ENCODE measurements around the gene PDIA6.
A peak's percentile ranks its signal among the peaks of the same experiment; 100 is the strongest.

PDIA6 gene

GRCh38 chr2:10812362-10813162 lies at the start of gene PDIA6:
TSS of gene PDIA6 (minus strand) at chr2:10812785. CDS start at chr2:10812696, 89 bp downstream.
- peak; percentile 95 for DNase-seq (ENCODE audit: low spot score)

- no peak for DNase-seq (ENCODE audit: low spot score)
Measured at GRCh38 chr2:10862330-10862729, 49.7 kb upstream of the PDIA6 start.

- DNase-seq (ENCODE audit: low spot score) = no peak
Measured at GRCh38 chr2:10861765-10862164, 49.2 kb upstream of the PDIA6 start.

GRCh38 chr2:10860814-10861325 lies 48.3 kb upstream of the PDIA6 start:
- no peak for DNase-seq (ENCODE audit: low spot score)

GRCh38 chr2:10860081-10860813 lies 47.7 kb upstream of the PDIA6 start:
- DNase-seq (ENCODE audit: low spot score) = no peak

GRCh38 chr2:10859278-10859677 lies 46.7 kb upstream of the PDIA6 start:
- DNase-seq (ENCODE audit: low spot score) = no peak

GRCh38 chr2:10848541-10848940 lies 36.0 kb upstream of the PDIA6 start:
- DNase-seq (ENCODE audit: low spot score) = no peak

- DNase-seq (ENCODE audit: low spot score) = no peak
Measured at GRCh38 chr2:10847008-10847407, 34.4 kb upstream of the PDIA6 start.

- DNase-seq (ENCODE audit: low spot score) = peak; percentile 22
Measured at GRCh38 chr2:10846110-10846861, 33.7 kb upstream of the PDIA6 start.

GRCh38 chr2:10845640-10846039 lies 33.1 kb upstream of the PDIA6 start:
- DNase-seq (ENCODE audit: low spot score) = no peak

GRCh38 chr2:10844097-10844496 lies 31.5 kb upstream of the PDIA6 start:
- DNase-seq (ENCODE audit: low spot score) = peak; percentile 54

- no peak for DNase-seq (ENCODE audit: low spot score)
Measured at GRCh38 chr2:10842506-10842905, 29.9 kb upstream of the PDIA6 start.

- DNase-seq (ENCODE audit: low spot score) = no peak
Measured at GRCh38 chr2:10841547-10842219, 29.1 kb upstream of the PDIA6 start.

GRCh38 chr2:10839813-10840212 lies 27.2 kb upstream of the PDIA6 start:
- DNase-seq (ENCODE audit: low spot score) = no peak

GRCh38 chr2:10838734-10839133 lies 26.1 kb upstream of the PDIA6 start:
- DNase-seq (ENCODE audit: low spot score) = no peak

- no peak for DNase-seq (ENCODE audit: low spot score)
Measured at GRCh38 chr2:10837298-10838266, 25.0 kb upstream of the PDIA6 start.

- peak; percentile 24 for DNase-seq (ENCODE audit: low spot score)
Measured at GRCh38 chr2:10835052-10835970, 22.7 kb upstream of the PDIA6 start.

- no peak for DNase-seq (ENCODE audit: low spot score)
Measured at GRCh38 chr2:10834068-10834655, 21.6 kb upstream of the PDIA6 start.

GRCh38 chr2:10833021-10833420 lies 20.4 kb upstream of the PDIA6 start:
- DNase-seq (ENCODE audit: low spot score) = no peak
